Urinary bladder (tissue), 4 donors: ENCODE measurements around the gene DIABLO. TPM values are rescaled to one million over a fixed set of nuclear protein-coding genes. Genes with fewer than 3 reads are reported as not detected.
A peak's percentile ranks its signal among the peaks of the same experiment; 100 is the strongest.

Source experiments
- DNase-seq: peaks from one replicate; pipeline ENCODE4 v3.0.0-alpha.2; 2015; ENCODE audit errors: extremely low spot score
- H3K27ac ChIP-seq: one replicate; pipeline ENCODE4 v1.5.1; 2013; ENCODE audit warnings: low read depth, mild to moderate bottlenecking, moderate library complexity
- H3K36me3 ChIP-seq: one replicate; pipeline ENCODE4 v1.6.1; 2013; ENCODE audit warnings: mild to moderate bottlenecking, moderate library complexity; ENCODE audit not compliant: insufficient read depth
- H3K4me1 ChIP-seq: one replicate; pipeline ENCODE4 v1.6.1; 2013; ENCODE audit warnings: mild to moderate bottlenecking, moderate library complexity; ENCODE audit not compliant: insufficient read depth
- H3K4me3 ChIP-seq: one replicate; pipeline ENCODE4 v1.5.1; 2013; ENCODE audit warnings: low read depth, low read length
- WGBS: extraction: QIAGEN DNeasy Blood & Tissue Kit; methylation state at CpG from one replicate; pipeline ENCODE4 v1.1.7; 2013; 5-methylcytosine and 5-hydroxymethylcytosine counted together
- polyA plus RNA-seq: library from polyadenylated mRNA; stranded (reverse); fragments of 200-250 nt; gene quantifications from one replicate; pipeline ENCODE4 v1.2.3, GENCODE V29; 2013
- small RNA-seq: library from RNA; depleted of rRNA; stranded (forward); fragments of <200 nt; gene quantifications from one replicate; pipeline ENCODE3, GENCODE V24; 2014
- total RNA-seq: library from RNA; depleted of rRNA; stranded (reverse); fragments of >200 nt; gene quantifications from one replicate; pipeline ENCODE4 v1.2.3, GENCODE V29; 2014
- donor health status: healthy with polysubstance abuse.
- donor health status: healthy.

DIABLO gene
- total and polyA plus RNA-seq, 2 donors, result 46.2 to 52.0 TPM

DNA sequence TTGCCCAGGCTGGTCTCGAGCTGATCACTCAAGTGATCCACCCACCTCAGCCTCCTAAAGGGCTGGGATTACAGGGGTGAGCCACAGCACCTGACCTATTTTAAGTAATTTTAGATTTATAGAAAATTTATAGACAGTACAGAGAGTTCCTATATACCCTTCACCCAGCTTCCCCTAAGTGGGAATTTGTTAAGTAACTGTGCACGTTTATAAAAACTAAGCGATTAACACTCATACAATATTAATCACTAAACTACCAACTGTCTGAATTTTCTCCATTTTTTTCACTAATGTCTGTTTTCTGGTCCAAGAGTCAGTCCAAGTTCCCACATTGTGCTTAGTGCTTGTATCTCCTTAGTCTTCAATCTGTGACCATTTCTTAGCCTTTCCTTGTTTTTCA lies 57.4 kb downstream of the DIABLO start:
- 93% methylated on average over 3 of the region's 3 CpGs for WGBS
- no peak overlapping the region for H3K27ac ChIP-seq
- H3K36me3 ChIP-seq, result no peaks in the 10 kb centered on the region
- no peaks in the 10 kb centered on the region for H3K4me1 ChIP-seq
- no peak for DNase-seq
- H3K4me3 ChIP-seq, result no peak overlapping the region

DNA sequence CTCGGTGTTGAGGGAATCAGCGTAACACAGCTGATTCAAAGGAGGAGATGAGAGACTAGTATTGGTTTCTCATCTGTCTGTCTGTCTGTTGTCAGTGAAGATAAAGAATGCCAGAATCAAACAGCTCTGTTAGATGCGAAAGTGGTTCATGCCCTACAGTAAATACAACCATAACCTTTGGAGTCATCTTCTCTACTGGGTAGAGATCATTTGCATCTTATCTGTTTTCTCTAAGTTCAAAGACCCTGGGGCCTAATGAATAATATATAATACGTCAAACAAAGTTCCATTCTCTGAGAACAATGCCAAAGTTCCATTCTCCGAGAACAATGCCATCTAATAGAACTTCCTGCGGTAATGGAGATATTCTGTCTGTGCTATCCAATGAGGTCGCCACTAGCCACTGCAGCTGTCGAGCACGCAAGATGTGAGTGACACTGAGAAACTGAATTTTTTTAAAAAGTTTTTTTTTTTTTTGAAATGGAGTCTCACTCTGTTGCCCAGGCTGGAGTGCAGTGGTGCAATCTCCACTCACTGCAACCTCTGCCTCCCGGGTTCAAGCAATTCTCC lies 58.4 kb downstream of the DIABLO start:
- WGBS, result 87% methylated on average over 10 of the region's 10 CpGs
- H3K27ac ChIP-seq, result no peak overlapping the region
- DNase-seq, result no peak
- H3K4me3 ChIP-seq, result no peak overlapping the region
- no peaks in the 10 kb centered on the region for H3K4me1 ChIP-seq
- H3K36me3 ChIP-seq, result no peaks in the 10 kb centered on the region

DNA sequence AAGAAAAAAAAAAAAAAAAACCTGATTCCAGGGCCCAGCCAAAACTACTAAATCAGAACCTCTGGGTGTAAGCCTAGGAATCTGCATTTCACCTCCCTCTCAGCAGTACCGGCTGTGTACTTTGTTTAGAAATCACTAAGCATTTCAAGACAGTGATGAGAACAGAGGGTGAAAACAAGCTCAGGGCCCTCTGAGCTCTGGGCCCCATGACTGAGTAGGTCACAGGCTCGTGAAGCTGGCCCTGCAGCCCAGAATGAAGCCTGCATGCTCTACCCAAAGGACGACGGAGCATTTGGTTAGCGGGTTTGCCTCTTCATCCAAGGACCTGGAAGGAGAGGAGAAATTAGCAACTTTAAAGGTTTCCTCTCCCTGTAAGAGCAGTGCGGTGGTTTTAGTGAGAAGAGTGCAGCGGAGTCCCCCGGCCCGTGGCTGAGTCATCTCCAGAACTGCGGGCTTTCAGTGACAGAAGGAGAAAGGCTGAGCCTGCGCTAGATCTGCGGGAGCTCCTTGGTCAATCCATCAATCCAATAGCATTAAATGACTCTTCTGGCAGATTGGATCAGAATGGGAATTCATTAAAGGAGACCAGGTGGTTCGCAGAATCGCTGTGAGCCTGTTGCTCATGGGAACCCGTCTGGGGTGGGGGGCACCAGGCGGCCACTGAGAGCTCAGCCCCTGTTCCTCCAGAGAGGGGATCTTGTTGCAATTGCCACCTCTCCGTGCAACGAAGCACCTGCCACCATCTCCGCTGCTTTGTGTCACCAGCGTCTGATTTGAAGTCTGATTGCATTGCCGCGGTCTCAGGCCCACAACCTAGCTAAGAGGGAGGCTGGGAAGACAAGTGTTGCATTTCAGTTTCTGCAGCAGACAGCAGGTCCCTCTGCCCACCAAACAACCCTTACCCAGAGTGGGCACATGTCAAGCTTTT lies 59.2 kb downstream of the DIABLO start:
- H3K36me3 ChIP-seq, result no peaks in the 10 kb centered on the region
- DNase-seq, result no peak
- 79% methylated on average over 22 of the region's 22 CpGs for WGBS

GRCh38 chr12:122162976-122163375 lies 62.9 kb downstream of the DIABLO start:
- WGBS, result 79% methylated on average over 3 of the region's 3 CpGs
- no peak for DNase-seq
- Histone ChIP-seq H3K4me3 (no peak overlapping the region), H3K4me1 (no peaks in the 10 kb centered on the region), H3K27ac (no peak overlapping the region), H3K36me3 (no peaks in the 10 kb centered on the region)

More for the DNA sequence above, 59.2 kb downstream of the DIABLO start:
- no peaks in the 10 kb centered on the region for H3K4me1 ChIP-seq
- no peak overlapping the region for H3K27ac ChIP-seq
- no peak overlapping the region for H3K4me3 ChIP-seq

DNA sequence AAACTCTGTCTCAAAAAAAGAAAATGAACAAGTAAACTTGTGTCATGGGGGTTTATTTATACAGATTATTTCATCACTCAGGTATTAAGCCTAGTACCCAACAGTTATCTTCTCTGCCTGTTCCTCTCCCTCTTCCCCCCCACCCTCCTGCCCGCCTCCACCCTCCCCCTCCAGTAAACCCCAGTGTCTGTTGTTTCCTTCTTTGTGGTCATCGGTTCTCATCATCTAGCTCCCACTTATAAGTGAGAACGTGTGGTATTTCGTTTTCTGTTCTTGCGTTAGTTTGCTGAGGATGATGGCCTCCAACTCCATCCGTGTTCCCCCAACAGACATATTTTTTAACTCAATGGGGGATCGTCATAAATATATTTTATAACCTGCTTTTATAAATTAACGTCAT lies 64.2 kb downstream of the DIABLO start:
- no peak for DNase-seq
- WGBS, result 64% methylated on average over 8 of the region's 8 CpGs

DNA sequence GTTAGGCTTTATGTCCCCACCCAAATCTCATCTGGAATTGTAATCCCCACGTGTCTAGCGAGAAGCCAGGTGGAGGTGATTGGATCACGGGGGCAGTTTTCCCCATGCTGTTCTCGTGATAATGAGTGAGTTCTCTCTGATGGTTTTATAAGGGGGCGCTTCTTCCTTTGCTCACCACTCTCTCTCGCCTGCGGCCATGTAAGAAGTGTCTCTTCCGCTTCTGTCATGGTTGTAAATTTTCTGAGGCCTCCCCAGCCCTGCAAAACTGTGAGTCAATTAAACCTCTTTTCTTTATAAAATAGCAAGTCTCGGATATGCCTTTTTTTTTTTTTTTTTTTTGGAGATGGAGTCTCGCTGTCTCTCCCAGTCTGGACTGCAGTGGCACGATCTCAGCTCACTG lies 65.1 kb downstream of the DIABLO start:
- no peak for DNase-seq
- Histone ChIP-seq H3K4me3 (no peak overlapping the region), H3K27ac (no peak overlapping the region), H3K36me3 (no peaks in the 10 kb centered on the region), H3K4me1 (no peaks in the 10 kb centered on the region)
- WGBS, result 81% methylated on average over 11 of the region's 11 CpGs

More for the DNA sequence above, 64.2 kb downstream of the DIABLO start:
- no peaks in the 10 kb centered on the region for H3K4me1 ChIP-seq
- H3K4me3 ChIP-seq, result no peak overlapping the region
- H3K27ac ChIP-seq, result no peak overlapping the region
- H3K36me3 ChIP-seq, result no peaks in the 10 kb centered on the region

DNA sequence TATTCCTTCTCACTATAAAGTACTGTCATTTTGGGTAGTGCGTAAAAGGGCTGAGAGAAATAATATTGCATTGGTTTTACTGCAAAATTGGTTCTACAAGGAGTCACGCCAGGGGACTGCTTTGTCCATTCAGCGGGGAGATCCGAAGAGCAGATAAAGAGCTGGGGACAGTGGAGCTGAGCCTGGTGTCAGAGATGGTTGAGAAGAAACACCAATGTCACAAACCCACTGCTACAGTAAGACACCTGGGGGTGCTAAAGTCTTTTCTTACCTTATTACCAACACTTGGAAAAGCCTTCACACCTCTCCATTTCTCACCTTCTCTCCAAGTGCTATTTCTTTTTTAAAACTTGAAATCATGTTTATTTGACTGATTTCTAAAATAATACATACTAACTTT lies 66.0 kb downstream of the DIABLO start:
- H3K27ac ChIP-seq, result no peak overlapping the region
- no peak overlapping the region for H3K4me3 ChIP-seq
- no peak for DNase-seq
- no peaks in the 10 kb centered on the region for H3K36me3 ChIP-seq
- H3K4me1 ChIP-seq, result no peaks in the 10 kb centered on the region
- 62% methylated on average over 4 of the region's 4 CpGs for WGBS

- DNase-seq, result no peak
- 89% methylated on average over 7 of the region's 7 CpGs for WGBS
- no peaks in the 10 kb centered on the region for H3K36me3 ChIP-seq
- no peak overlapping the region for H3K27ac ChIP-seq
- no peak overlapping the region for H3K4me3 ChIP-seq
- no peaks in the 10 kb centered on the region for H3K4me1 ChIP-seq
These were observed 67.1 kb downstream of the DIABLO start for GRCh38 chr12:122158700-122159285.

Small RNAs within 50 kb of the gene (small RNA-seq; reads per million reads assigned to genes)
- 0.95 reads per million, percentile 73 among the genes with 10 or more reads in this experiment for gene DIABLO

Other genes with a start within 250 kb of the DIABLO start
- 7.8 TPM for gene BCL7A, start 204.2 kb downstream of the DIABLO start, total RNA-seq
- gene BCL7A, start 204.2 kb downstream of the DIABLO start, polyA plus RNA-seq, result 9.1 TPM
- gene MLXIP, start 147.3 kb downstream of the DIABLO start, total RNA-seq, result 37.8 TPM
- 67.9 TPM for gene MLXIP, start 147.3 kb downstream of the DIABLO start, polyA plus RNA-seq
- not detected for gene IL31, start 51.8 kb downstream of the DIABLO start, total RNA-seq
- gene IL31, start 51.8 kb downstream of the DIABLO start, polyA plus RNA-seq, result not detected
- not detected for gene LRRC43, start 42.9 kb downstream of the DIABLO start, total RNA-seq
- gene LRRC43, start 42.9 kb downstream of the DIABLO start, polyA plus RNA-seq, result 0.13 TPM
- 0.16 TPM for gene B3GNT4, start 22.3 kb downstream of the DIABLO start, total RNA-seq
- gene B3GNT4, start 22.3 kb downstream of the DIABLO start, polyA plus RNA-seq, result 0.57 TPM
- gene VPS33A, start 40.4 kb upstream of the DIABLO start, total RNA-seq, result 17.0 TPM
- gene VPS33A, start 40.4 kb upstream of the DIABLO start, polyA plus RNA-seq, result 12.4 TPM
- 69.2 TPM for gene CLIP1, start 196.6 kb upstream of the DIABLO start, total RNA-seq
- 53.4 TPM for gene CLIP1, start 196.6 kb upstream of the DIABLO start, polyA plus RNA-seq